Neural cell (in vitro differentiated cells): ENCODE measurements around the gene LRRC2. TPM values are rescaled to one million over a fixed set of nuclear protein-coding genes. Genes with fewer than 3 reads are reported as not detected.

Experiments
- H2AFZ ChIP-seq: fragments of 200-600, 300-800 bp; sonication (generic), shearing (Covaris generic); 2 replicates; pipeline ENCODE4 v1.6.0; 2014; ENCODE audit warnings: low read depth, mild to moderate bottlenecking, antibody characterized with exemption, low read length, moderate library complexity
- H3F3A ChIP-seq: fragments of 200-600 bp; shearing (Covaris generic); 2 replicates; pipeline ENCODE4 v1.6.1; 2016; ENCODE audit warnings: mild to moderate bottlenecking, moderate library complexity, mixed read lengths, antibody characterized with exemption, low read length; ENCODE audit not compliant: insufficient read depth, poor library complexity, severe bottlenecking
- H3K27ac ChIP-seq: fragments of 200-600, 300-800 bp; sonication (generic), shearing (Covaris generic); 2 replicates; pipeline ENCODE4 v1.5.1; 2014; ENCODE audit warnings: mild to moderate bottlenecking, low read length, moderate library complexity
- H3K27me3 ChIP-seq: fragments of 300-800, 200-600 bp; sonication (generic), shearing (Covaris generic); 2 replicates; pipeline ENCODE4 v1.6.0; 2014; ENCODE audit warnings: mild to moderate bottlenecking, low read depth, low read length, moderate library complexity; ENCODE audit not compliant: insufficient read depth
- H3K36me3 ChIP-seq: fragments of 300-800, 200-600 bp; sonication (generic), shearing (Covaris generic); 2 replicates; pipeline ENCODE4 v1.5.1; 2014; ENCODE audit warnings: mild to moderate bottlenecking, antibody characterized with exemption, low read length, moderate library complexity; ENCODE audit not compliant: insufficient read depth
- H3K4me2 ChIP-seq: fragments of 300-800, 200-600 bp; sonication (generic), shearing (Covaris generic); 2 replicates; pipeline ENCODE4 v1.6.0; 2014; ENCODE audit warnings: mild to moderate bottlenecking, low read length
- H3K4me3 ChIP-seq: fragments of 300-800, 200-600 bp; sonication (generic), shearing (Covaris generic); 2 replicates; pipeline ENCODE4 v1.5.1; 2014; ENCODE audit warnings: mild to moderate bottlenecking, low read length, moderate library complexity
- H3K79me2 ChIP-seq: fragments of 200-600 bp; shearing (Covaris generic); replicated peaks from 2 replicates; pipeline ENCODE4 v1.6.0; 2014; ENCODE audit warnings: mild to moderate bottlenecking, low read length, moderate library complexity; ENCODE audit not compliant: insufficient read depth
- H3K9ac ChIP-seq: fragments of 300-800, 200-600 bp; sonication (generic), shearing (Covaris generic); 2 replicates; pipeline ENCODE4 v1.6.1; 2016; ENCODE audit warnings: mild to moderate bottlenecking, low read length, mixed read lengths
- H3K9me2 ChIP-seq: fragments of 200-600 bp; shearing (Covaris generic); 2 replicates; pipeline ENCODE4 v1.6.1; 2016; ENCODE audit warnings: mild to moderate bottlenecking, low read length, mixed read lengths; ENCODE audit not compliant: insufficient read depth
- H3K9me3 ChIP-seq: fragments of 200-600, 300-800 bp; sonication (generic), shearing (Covaris generic); 2 replicates; pipeline ENCODE4 v1.6.1; 2016; ENCODE audit warnings: mild to moderate bottlenecking, mixed run types, low read length, moderate library complexity, mixed read lengths
- H4K20me1 ChIP-seq: fragments of 200-600 bp; shearing (Covaris generic); 2 replicates; pipeline ENCODE4 v1.6.1; 2016; ENCODE audit warnings: mild to moderate bottlenecking, mixed run types; ENCODE audit not compliant: insufficient read depth
- CTCF ChIP-seq: fragments of 450-650 bp; IDR thresholded peaks from 2 replicates; pipeline ENCODE4 v1.5.1; 2014; ENCODE audit warnings: antibody characterized with exemption, mild to moderate bottlenecking, moderate library complexity; ENCODE audit not compliant: poor library complexity, severe bottlenecking
- EP300 ChIP-seq: fragments of 450-650 bp; conservative IDR thresholded peaks from 2 replicates; pipeline ENCODE4 v1.6.1; 2014; ENCODE audit warnings: antibody characterized with exemption, mild to moderate bottlenecking, moderate library complexity; ENCODE audit not compliant: poor library complexity, severe bottlenecking
- EZH2 ChIP-seq: fragments of 200-600, 300-800 bp; shearing (Covaris generic), sonication (generic); IDR thresholded peaks from 2 replicates; pipeline ENCODE4 v1.6.1; 2014; ENCODE audit warnings: antibody characterized with exemption, low read length, borderline replicate concordance, mild to moderate bottlenecking; ENCODE audit not compliant: insufficient read depth, poor library complexity, severe bottlenecking
- MXI1 ChIP-seq: fragments of 450-650 bp; conservative IDR thresholded peaks from 2 replicates; pipeline ENCODE4 v1.6.1; 2014; ENCODE audit warnings: antibody characterized with exemption, mild to moderate bottlenecking; ENCODE audit not compliant: poor library complexity, severe bottlenecking
- POLR2AphosphoS5 ChIP-seq: IDR thresholded peaks from 2 replicates; pipeline ENCODE4 v1.6.1; 2012
- RAD21 ChIP-seq: fragments of 450-650 bp; conservative IDR thresholded peaks from 2 replicates; pipeline ENCODE4 v1.6.1; 2014; ENCODE audit warnings: antibody characterized with exemption, mild to moderate bottlenecking, moderate library complexity
- SMC3 ChIP-seq: fragments of 450-650 bp; conservative IDR thresholded peaks from 2 replicates; pipeline ENCODE4 v1.6.1; 2014; ENCODE audit warnings: antibody characterized with exemption, mild to moderate bottlenecking, moderate library complexity; ENCODE audit not compliant: poor library complexity
- TAF1 ChIP-seq: IDR thresholded peaks from 2 replicates; pipeline ENCODE4 v1.6.1; 2012; ENCODE audit warnings: low read depth
- polyA plus RNA-seq: library from polyadenylated mRNA; depleted of rRNA; stranded (reverse); fragments of >200 nt; gene quantifications from 2 replicates; pipeline ENCODE4 v1.2.3, GENCODE V29; 2014
- TF ChIP-seq, protein P1 (sequence below): IDR thresholded peaks from 2 replicates; pipeline ENCODE4 v1.6.1; 2012; ENCODE audit warnings: borderline replicate concordance

The LRRC2 gene
- polyA plus RNA-seq, 1 donor from 2014 or later, result not detected

- Histone ChIP-seq H3K36me3 (no peaks in the 10 kb centered on the region), H2AFZ (no peak overlapping the region), H3K4me2 (no peak overlapping the region), H3K9me3 (no peaks in the 10 kb centered on the region), H3F3A (no peaks in the 10 kb centered on the region), H3K27ac (no peak overlapping the region), H3K4me3 (no peak overlapping the region), H3K79me2 (no peaks in the 10 kb centered on the region), H4K20me1 (no peaks in the 10 kb centered on the region), H3K9ac (no peak overlapping the region), H3K9me2 (no peaks in the 10 kb centered on the region), H3K27me3 (peaks cover 15% of the 10 kb centered on the region)
- TF ChIP-seq MXI1, result no peak
- no peak for TF ChIP-seq EZH2
- TF ChIP-seq, protein P1, sequence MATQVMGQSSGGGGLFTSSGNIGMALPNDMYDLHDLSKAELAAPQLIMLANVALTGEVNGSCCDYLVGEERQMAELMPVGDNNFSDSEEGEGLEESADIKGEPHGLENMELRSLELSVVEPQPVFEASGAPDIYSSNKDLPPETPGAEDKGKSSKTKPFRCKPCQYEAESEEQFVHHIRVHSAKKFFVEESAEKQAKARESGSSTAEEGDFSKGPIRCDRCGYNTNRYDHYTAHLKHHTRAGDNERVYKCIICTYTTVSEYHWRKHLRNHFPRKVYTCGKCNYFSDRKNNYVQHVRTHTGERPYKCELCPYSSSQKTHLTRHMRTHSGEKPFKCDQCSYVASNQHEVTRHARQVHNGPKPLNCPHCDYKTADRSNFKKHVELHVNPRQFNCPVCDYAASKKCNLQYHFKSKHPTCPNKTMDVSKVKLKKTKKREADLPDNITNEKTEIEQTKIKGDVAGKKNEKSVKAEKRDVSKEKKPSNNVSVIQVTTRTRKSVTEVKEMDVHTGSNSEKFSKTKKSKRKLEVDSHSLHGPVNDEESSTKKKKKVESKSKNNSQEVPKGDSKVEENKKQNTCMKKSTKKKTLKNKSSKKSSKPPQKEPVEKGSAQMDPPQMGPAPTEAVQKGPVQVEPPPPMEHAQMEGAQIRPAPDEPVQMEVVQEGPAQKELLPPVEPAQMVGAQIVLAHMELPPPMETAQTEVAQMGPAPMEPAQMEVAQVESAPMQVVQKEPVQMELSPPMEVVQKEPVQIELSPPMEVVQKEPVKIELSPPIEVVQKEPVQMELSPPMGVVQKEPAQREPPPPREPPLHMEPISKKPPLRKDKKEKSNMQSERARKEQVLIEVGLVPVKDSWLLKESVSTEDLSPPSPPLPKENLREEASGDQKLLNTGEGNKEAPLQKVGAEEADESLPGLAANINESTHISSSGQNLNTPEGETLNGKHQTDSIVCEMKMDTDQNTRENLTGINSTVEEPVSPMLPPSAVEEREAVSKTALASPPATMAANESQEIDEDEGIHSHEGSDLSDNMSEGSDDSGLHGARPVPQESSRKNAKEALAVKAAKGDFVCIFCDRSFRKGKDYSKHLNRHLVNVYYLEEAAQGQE, result no peak
- no peak for TF ChIP-seq TAF1
- TF ChIP-seq POLR2AphosphoS5, result no peak
- no peak for TF ChIP-seq SMC3
- TF ChIP-seq CTCF, result no peak
- TF ChIP-seq EP300, result no peak
Measured at GRCh38 chr3:46564190-46565021, 1.7 kb downstream of the LRRC2 start.

- Histone ChIP-seq H3K4me3 (no peak overlapping the region), H3K27me3 (peaks cover 15% of the 10 kb centered on the region), H3K36me3 (no peaks in the 10 kb centered on the region), H3K9ac (no peak overlapping the region), H3K9me2 (no peaks in the 10 kb centered on the region), H3K27ac (no peak overlapping the region), H3K79me2 (no peaks in the 10 kb centered on the region), H3F3A (no peaks in the 10 kb centered on the region), H4K20me1 (no peaks in the 10 kb centered on the region), H3K4me2 (no peak overlapping the region), H2AFZ (no peak overlapping the region), H3K9me3 (no peaks in the 10 kb centered on the region)
- TF ChIP-seq TAF1 (no peak), RAD21 (no peak), SMC3 (no peak), EZH2 (no peak), MXI1 (no peak), CTCF (no peak), EP300 (no peak), POLR2AphosphoS5 (no peak)
- TF ChIP-seq, protein P1, result no peak
Measured at GRCh38 chr3:46561951-46562350, 4.2 kb downstream of the LRRC2 start.
